ENCODE data around the gene CSH2. TPM values are rescaled to one million over a fixed set of nuclear protein-coding genes. Genes with fewer than 3 reads are reported as not detected.

Gene CSH2
- total RNA-seq, 1 donor from 2014 or later, result not detected

DNA sequence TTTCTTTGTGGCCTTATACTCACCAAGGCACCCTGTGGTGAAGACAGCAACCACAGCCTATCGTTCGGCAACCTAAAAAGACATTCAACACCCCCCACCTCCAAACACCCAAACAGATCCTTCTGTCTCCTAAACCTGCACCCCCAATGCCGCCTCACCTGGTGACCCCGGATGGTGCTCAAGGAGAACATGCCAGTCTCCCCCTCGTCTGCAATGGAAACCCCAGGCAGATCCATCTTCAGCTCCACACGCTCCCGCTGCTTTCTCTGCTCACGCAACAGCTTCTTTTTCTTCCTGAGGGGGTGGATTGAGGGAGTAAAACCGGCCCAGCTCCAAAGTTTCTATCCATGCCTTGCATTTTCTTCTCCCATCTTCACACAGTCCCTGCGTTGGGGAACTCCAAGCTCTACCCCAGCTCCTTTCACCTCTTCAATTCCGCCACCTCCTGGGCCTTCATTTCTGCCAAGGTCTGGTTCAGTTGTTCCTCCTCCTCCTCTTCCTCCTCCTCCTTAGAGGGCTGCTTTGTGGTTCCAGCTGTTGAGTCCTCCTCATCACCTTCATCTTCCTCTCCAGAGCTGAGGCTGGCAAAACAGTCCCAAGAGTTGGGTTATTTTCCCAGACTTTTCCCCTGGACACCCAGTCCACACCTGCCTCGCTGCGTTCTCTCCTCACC lies 49.7 kb downstream of the CSH2 start:
- H3K36me3 Mint-ChIP-seq (ENCODE audit: insufficient read depth), result peaks cover 32% of the 10 kb centered on the region
- H3K4me3 Mint-ChIP-seq (ENCODE audit: low read depth), result no peak overlapping the region

DNA sequence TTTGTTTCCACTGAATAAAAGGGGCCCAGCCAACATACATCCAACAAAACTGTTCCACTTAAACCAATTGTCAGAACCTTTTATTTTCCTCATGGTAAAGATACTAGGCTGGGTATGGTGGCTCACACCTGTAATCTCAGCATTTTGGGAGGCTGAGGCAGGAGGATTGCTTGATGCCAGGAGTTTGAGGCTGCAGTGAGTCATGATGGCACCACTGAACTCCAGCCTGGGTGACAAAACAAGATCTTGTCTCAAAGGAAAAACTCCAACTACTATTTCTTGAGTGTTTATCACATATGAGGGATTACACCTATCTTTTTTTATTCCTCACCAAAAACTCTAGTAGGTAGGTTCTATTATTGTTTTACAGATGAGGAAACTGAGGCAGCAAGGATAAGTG lies 50.9 kb downstream of the CSH2 start:
- no peak overlapping the region for H3K4me3 Mint-ChIP-seq (ENCODE audit: low read depth)
- H3K36me3 Mint-ChIP-seq (ENCODE audit: insufficient read depth), result peaks cover 40% of the 10 kb centered on the region
- no peak for DNase-seq (ENCODE audit: low spot score, unreplicated experiment)
- H3K27ac Mint-ChIP-seq, result no peak overlapping the region
- H3K27me3 Mint-ChIP-seq, result no peaks in the 10 kb centered on the region
- no peaks in the 10 kb centered on the region for H3K9me3 Mint-ChIP-seq (ENCODE audit: low read depth)
- H3K4me1 Mint-ChIP-seq (ENCODE audit: low read depth), result peaks cover 16% of the 10 kb centered on the region
- TF ChIP-seq, protein P1, sequence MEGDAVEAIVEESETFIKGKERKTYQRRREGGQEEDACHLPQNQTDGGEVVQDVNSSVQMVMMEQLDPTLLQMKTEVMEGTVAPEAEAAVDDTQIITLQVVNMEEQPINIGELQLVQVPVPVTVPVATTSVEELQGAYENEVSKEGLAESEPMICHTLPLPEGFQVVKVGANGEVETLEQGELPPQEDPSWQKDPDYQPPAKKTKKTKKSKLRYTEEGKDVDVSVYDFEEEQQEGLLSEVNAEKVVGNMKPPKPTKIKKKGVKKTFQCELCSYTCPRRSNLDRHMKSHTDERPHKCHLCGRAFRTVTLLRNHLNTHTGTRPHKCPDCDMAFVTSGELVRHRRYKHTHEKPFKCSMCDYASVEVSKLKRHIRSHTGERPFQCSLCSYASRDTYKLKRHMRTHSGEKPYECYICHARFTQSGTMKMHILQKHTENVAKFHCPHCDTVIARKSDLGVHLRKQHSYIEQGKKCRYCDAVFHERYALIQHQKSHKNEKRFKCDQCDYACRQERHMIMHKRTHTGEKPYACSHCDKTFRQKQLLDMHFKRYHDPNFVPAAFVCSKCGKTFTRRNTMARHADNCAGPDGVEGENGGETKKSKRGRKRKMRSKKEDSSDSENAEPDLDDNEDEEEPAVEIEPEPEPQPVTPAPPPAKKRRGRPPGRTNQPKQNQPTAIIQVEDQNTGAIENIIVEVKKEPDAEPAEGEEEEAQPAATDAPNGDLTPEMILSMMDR (IDR thresholded peaks at IDR 0.05; ENCODE audit: unreplicated experiment), result no peak

More for the DNA sequence above, 49.7 kb downstream of the CSH2 start:
- Mint-ChIP-seq H3K27ac (peak overlapping the region; percentile 38), H3K4me1 (ENCODE audit: low read depth) (peaks cover 20% of the 10 kb centered on the region), H3K27me3 (no peaks in the 10 kb centered on the region), H3K9me3 (ENCODE audit: low read depth) (no peaks in the 10 kb centered on the region)
- TF ChIP-seq, protein P1 (IDR thresholded peaks at IDR 0.05; ENCODE audit: unreplicated experiment), result no peak
- no peak for DNase-seq (ENCODE audit: low spot score, unreplicated experiment)

Other genes starting within 250 kb of the CSH2 start
- gene LIMD2, start 173.6 kb downstream of the CSH2 start, total RNA-seq, result 109 and 113 TPM in 2 replicates
- 49.7 and 52.0 TPM in 2 replicates for gene STRADA, start 131.9 kb downstream of the CSH2 start, total RNA-seq
- 65.2 and 68.4 TPM in 2 replicates for gene CCDC47, start 100.1 kb downstream of the CSH2 start, total RNA-seq
- 181 and 189 TPM in 2 replicates for gene DDX42, start 99.5 kb downstream of the CSH2 start, total RNA-seq
- gene PSMC5, start 46.2 kb downstream of the CSH2 start, total RNA-seq, result 101 and 109 TPM in 2 replicates
- gene FTSJ3, start 46.0 kb downstream of the CSH2 start, total RNA-seq, result 46.5 and 49.0 TPM in 2 replicates
- gene SMARCD2, start 31.0 kb downstream of the CSH2 start, total RNA-seq, result 61.6 and 63.8 TPM in 2 replicates
- gene GH2, start 8.3 kb upstream of the CSH2 start, total RNA-seq, result not detected in 2 replicates
- gene CSH1, start 22.9 kb upstream of the CSH2 start, total RNA-seq, result not detected in 2 replicates
- gene CSHL1, start 37.6 kb upstream of the CSH2 start, total RNA-seq, result not detected in 2 replicates
- not detected in 2 replicates for gene GH1, start 45.2 kb upstream of the CSH2 start, total RNA-seq
- not detected in 2 replicates for gene CD79B, start 58.7 kb upstream of the CSH2 start, total RNA-seq
- 0.10 and 0.55 TPM in 2 replicates for gene SCN4A, start 99.2 kb upstream of the CSH2 start, total RNA-seq
- gene PRR29, start 124.7 kb upstream of the CSH2 start, total RNA-seq, result 2.8 and 3.7 TPM in 2 replicates
- 0.72 and 0.91 TPM in 2 replicates for gene ICAM2, start 147.0 kb upstream of the CSH2 start, total RNA-seq